B cell (primary cell): ENCODE measurements around the gene ECHDC3.

Experiments
- EZH2 ChIP-seq: IDR thresholded peaks from 2 replicates; pipeline ENCODE4 v1.6.1; 2012; ENCODE audit warnings: borderline replicate concordance, low read depth, mild to moderate bottlenecking, moderate library complexity, low read length; ENCODE audit not compliant: insufficient read depth, poor library complexity, severe bottlenecking
- TF ChIP-seq, protein P1 (sequence below): fragments of 200-600 bp; IDR thresholded peaks from one replicate; pipeline ENCODE4 v1.8.0; 2022; ENCODE audit warnings: antibody characterized with exemption, mild to moderate bottlenecking

- TF ChIP-seq, protein P1, sequence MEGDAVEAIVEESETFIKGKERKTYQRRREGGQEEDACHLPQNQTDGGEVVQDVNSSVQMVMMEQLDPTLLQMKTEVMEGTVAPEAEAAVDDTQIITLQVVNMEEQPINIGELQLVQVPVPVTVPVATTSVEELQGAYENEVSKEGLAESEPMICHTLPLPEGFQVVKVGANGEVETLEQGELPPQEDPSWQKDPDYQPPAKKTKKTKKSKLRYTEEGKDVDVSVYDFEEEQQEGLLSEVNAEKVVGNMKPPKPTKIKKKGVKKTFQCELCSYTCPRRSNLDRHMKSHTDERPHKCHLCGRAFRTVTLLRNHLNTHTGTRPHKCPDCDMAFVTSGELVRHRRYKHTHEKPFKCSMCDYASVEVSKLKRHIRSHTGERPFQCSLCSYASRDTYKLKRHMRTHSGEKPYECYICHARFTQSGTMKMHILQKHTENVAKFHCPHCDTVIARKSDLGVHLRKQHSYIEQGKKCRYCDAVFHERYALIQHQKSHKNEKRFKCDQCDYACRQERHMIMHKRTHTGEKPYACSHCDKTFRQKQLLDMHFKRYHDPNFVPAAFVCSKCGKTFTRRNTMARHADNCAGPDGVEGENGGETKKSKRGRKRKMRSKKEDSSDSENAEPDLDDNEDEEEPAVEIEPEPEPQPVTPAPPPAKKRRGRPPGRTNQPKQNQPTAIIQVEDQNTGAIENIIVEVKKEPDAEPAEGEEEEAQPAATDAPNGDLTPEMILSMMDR: no peak
- TF ChIP-seq EZH2: no peak
These were observed 14.6 kb upstream of the ECHDC3 start for GRCh38 chr10:11727563-11727962.
